GM20431 (cell line): ENCODE measurements around the gene FAM177A1.
"Not testable (repeated sequence)": the region's sequence is repeated elsewhere in the genome, so short reads cannot be mapped to it uniquely, and the experiment has no call there.

Source experiments
- in situ Hi-C: fragments of 300-500 bp; cut with MseI, MboI; formaldehyde crosslinking; loops from one replicate; pipeline ENCODE4 v1.15.0; 2020; ENCODE audit warnings: low sequenced_read_pairs; ENCODE audit not compliant: unreplicated experiment

The FAM177A1 gene

GRCh38 chr14:35052637-35053036 is 6.6 kb downstream of the FAM177A1 start:
- in situ Hi-C loops, result no loop called here

GRCh38 chr14:35061113-35061791 is 15.2 kb downstream of the FAM177A1 start:
- in situ Hi-C loops, result not testable (repeated sequence)

- in situ Hi-C loops, result not testable (repeated sequence)
Measured at GRCh38 chr14:35065731-35066130, 19.7 kb downstream of the FAM177A1 start.

DNA sequence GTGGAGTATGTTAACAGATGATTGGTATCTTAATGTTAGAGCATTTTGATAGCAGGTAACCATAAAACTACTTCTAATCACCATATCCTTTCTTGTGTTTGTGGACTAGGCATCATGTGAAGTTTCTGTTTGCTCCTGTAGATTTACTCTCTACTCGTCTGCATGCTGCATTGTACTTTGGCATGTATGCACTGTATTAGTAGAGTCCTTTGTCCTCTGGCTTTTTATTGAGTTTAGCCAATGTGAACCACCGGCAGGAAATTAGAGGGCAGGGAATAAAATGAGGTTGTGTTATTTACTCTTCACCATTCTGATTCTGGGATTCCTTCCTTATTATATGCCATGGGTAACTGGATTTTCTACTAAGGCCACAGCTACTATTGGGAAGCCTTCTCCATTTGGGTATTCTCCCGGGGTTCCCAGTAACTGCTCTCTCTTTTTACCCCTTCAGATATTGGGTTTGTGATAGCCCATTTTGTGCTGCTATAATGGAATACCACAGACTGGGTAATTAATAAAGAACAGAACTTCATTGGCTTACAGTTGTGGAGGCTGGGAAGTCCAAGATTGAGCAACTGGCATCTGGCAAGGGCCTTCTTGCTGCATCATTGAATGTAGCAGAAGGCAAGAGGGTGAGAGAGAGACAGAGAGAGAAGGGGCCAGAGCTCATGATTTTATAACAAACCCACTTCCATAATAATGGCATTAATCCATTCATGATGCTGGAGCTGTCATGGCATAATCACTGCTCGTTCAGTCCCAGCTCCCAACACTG is 22.4 kb downstream of the FAM177A1 start:
- in situ Hi-C loops, result no loop called here

- in situ Hi-C loops, result no loop called here
Measured at GRCh38 chr14:35072226-35072625, 26.2 kb downstream of the FAM177A1 start.

DNA sequence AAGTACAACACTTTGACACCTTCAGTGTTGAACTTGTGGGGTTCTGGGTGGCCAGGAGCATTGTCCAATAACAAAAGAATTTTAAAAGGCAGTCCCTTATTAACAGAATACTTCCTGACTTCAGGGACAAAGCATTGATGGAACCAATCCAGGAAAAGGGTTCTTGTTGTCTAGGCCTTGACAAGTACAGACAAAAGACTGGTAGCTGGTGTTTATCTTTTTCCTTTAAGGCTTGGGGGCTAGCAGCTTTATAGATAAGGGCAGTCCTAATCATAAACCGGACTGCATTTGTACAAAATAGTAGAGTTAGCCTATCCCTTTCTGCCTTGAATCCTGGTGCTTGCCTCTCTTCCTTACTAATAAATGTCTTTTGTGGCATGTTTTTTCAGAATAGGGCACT is 27.4 kb downstream of the FAM177A1 start:
- in situ Hi-C loops, result no loop called here

- in situ Hi-C loops, result no loop called here
Measured at GRCh38 chr14:35078082-35078481, 32.0 kb downstream of the FAM177A1 start.

- in situ Hi-C loops, result no loop called here
Measured at GRCh38 chr14:35079742-35080141, 33.7 kb downstream of the FAM177A1 start.

GRCh38 chr14:35083530-35084150 is 37.6 kb downstream of the FAM177A1 start:
- in situ Hi-C loops, result no loop called here

- in situ Hi-C loops, result no loop called here
Measured at GRCh38 chr14:35085441-35085840, 39.4 kb downstream of the FAM177A1 start.

DNA sequence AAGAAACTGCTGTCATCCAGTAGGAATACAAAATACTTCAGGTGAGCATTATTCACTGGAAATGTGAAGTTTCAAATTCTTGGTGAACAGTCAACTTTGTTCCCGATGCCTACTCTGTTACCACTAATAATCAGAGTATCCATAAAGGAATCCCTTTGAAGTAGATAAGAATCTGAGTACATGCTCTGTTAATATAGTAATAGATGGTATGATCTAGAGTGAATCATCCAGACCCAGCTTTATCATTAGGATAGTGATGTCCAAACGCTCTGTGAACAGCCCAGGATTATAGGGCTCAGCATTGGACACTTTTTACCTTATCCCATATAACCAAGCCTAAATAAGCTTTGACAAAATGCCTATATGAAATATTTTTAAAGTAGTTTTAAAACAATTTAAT is 42.4 kb downstream of the FAM177A1 start:
- in situ Hi-C loops, result no loop called here

DNA sequence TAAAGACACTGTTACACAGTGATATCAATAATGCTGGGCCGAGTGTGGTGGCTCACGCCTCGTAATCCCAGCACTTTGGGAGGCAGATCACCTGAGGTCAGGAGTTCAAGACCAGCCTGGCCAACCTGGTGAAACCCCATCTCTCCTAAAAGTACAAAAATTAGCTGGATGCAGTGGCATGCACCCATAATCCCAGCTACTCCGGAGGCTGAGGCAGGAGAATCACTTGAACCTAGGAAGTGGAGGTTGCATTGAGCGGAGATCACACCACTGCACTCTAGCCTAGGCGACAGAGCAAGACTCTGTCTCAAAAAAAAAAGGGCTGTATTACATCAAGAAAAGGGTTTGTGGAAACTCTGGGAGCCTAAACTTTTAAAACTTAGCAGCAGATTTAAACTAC is 48.6 kb downstream of the FAM177A1 start:
- in situ Hi-C loops, result not testable (repeated sequence)

DNA sequence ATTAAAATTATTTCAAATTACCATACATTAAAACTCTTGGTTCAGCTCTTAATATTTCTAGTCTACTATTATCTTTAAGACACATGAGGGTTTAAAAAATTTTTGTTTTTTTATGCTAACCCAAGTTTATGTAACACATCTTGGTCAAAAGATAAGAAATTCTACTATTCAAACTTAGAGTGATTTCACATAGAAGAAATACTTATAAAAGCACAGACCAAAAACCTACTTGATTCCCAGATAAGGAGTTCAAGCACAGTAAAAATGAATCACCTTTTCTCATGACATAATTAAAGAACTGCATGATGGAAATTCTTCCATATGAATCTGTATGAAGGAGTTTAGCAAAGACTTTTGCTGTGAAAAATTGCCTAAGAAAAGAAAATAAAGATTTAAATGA is 61.8 kb downstream of the FAM177A1 start:
- in situ Hi-C loops, result no loop called here

DNA sequence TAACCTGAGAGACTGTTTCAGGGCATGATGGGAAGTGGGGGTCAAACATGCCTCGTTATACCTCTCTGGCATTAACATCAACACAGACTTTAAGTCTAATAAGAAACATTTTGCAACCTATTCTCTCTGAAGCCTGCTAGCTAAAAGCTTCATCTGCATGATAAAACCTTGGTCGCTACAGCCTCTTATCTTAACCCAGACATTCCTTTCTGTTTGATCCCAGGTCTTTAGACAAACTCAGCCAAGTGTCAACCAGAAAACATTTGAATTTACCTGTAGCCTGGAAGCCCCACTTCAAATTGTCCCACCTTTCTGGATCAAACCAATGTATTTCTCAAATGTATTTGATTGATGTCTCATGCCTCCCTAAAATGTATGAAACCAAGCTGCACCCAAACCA is 66.6 kb downstream of the FAM177A1 start:
- in situ Hi-C loops, result no loop called here

DNA sequence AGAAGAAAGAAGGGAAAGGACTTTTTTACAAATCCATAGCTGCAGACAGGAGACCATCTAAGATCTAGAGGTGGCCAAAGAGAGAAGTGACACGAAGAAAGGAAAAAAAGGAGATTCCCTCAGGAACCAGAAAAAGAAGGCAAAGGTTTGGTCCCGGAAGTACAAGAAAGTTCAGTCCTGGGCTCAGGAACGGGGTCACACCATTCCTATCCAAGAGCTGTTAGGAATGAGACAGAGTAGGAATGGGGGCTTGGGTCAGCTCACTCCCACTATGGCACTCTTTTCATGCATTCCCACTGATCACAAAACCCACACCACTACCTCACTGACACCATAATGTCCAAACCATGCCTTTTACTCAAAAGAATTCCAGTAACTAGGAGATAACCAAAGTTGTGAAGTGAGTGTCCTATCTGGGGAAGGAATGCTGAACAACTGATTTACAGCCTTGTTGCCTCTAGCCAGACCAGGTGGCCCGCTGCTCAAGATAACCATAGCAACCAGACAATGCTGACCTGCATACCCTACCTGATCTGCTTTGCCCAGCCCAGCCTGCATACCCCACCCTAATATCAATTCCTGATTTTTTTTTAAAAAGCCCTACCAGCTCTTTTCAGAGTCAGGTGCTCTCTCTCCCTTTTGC is 67.4 kb downstream of the FAM177A1 start:
- in situ Hi-C loops, result no loop called here

DNA sequence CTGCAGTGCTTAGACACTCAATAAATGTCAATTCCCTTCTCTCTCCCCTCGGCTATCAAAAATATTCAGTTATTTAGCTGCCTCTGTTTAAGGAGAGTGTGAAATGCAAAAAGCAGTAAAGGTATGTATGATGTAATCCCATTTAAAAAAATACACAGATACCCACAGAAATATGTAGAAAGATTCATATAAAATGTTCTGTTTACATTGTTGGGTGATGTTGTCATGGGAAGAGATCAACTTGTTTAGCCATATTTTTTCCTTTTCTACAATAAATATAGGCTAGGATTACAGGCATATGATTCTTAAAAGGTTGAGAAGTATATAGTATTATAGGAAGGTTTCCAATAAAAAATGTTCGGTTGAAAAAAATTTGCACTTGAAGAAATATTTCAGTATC is 68.0 kb downstream of the FAM177A1 start:
- in situ Hi-C loops, result no loop called here

- in situ Hi-C loops, result no loop called here
Measured at GRCh38 chr14:35116242-35116641, 70.2 kb downstream of the FAM177A1 start.

GRCh38 chr14:35117112-35117511 is 71.0 kb downstream of the FAM177A1 start:
- in situ Hi-C loops, result no loop called here

GRCh38 chr14:35121026-35121886 is 75.2 kb downstream of the FAM177A1 start:
- in situ Hi-C loops, result no loop called here
